Measurements from ENCODE around the gene MED8. TPM values are rescaled to one million over a fixed set of nuclear protein-coding genes. Genes with fewer than 3 reads are reported as not detected.
"Not testable (repeated sequence)": the region's sequence is repeated elsewhere in the genome, so short reads cannot be mapped to it uniquely, and the experiment has no call there.

Gene MED8
- total RNA-seq, 1 donor from 2014 or later = 23.6 TPM

DNA sequence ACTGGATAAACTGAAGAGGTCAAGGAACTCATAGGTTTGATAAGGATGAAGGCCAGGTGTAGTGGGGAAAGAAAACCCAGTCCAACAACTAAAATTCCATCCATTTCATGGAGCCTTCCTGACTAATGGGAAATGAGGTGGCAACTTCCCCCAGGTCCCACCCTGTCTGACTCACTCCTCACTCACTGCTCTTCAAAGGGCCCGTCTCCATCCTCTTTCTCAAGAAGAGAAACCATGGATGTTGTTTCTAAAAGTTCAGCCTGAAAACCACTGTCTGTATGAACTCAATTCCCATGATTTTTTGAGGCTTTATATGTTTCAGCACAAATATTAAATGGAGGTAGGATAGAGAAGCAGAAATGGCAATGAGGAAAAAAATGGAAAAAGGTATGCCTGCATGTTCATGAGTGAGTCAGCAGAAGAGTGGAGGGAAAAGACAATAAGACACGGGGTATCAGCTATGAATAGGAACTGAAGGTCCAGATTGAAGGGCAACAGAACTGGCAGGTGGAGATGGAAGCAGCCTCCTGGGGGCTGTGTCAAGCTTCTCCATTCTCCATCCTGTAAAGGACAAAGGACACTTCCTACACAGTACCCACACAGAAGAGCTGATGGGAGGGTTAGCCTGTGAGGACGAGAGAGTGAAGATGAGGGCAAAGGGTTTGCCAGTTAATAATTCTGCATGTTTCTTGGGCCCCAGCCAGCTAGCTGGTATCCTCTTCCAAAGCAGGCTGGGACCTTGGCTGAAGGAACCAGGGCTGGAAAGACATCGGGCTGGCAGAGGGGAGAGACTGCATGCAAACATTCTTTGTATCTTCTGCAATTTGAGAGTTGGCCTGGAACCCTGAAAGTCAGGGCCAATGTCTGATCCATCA, 16.3 kb downstream of the MED8 start:
- H3K9me3 ChIP-seq (ENCODE audit: low read depth) = no peaks in the 10 kb centered on the region
- H4K20me1 ChIP-seq (ENCODE audit: low read depth) = no peaks in the 10 kb centered on the region
- no peak overlapping the region for H2AFZ ChIP-seq (replicated peaks)
- H3K4me2 ChIP-seq = no peak overlapping the region
- H3K4me1 Mint-ChIP-seq = peaks cover 12% of the 10 kb centered on the region
- peaks cover 1% of the 10 kb centered on the region for H3K27me3 Mint-ChIP-seq (ENCODE audit: insufficient read depth, low read depth)
- no peaks in the 10 kb centered on the region for H3K79me2 ChIP-seq (ENCODE audit: low read depth)
- no peaks in the 10 kb centered on the region for H3K27me3 ChIP-seq
- no peaks in the 10 kb centered on the region for H3K9me3 Mint-ChIP-seq
- H3K4me1 ChIP-seq = peaks cover 6% of the 10 kb centered on the region
- no peak for DNase-seq (ENCODE audit: low spot score)
- H3K9ac ChIP-seq = no peak overlapping the region
- peaks cover 8% of the 10 kb centered on the region for H3F3A ChIP-seq (ENCODE audit: low read depth)
- no peak overlapping the region for H3K4me3 Mint-ChIP-seq
- no peak overlapping the region for H3K27ac Mint-ChIP-seq
- TF ChIP-seq, protein P1, sequence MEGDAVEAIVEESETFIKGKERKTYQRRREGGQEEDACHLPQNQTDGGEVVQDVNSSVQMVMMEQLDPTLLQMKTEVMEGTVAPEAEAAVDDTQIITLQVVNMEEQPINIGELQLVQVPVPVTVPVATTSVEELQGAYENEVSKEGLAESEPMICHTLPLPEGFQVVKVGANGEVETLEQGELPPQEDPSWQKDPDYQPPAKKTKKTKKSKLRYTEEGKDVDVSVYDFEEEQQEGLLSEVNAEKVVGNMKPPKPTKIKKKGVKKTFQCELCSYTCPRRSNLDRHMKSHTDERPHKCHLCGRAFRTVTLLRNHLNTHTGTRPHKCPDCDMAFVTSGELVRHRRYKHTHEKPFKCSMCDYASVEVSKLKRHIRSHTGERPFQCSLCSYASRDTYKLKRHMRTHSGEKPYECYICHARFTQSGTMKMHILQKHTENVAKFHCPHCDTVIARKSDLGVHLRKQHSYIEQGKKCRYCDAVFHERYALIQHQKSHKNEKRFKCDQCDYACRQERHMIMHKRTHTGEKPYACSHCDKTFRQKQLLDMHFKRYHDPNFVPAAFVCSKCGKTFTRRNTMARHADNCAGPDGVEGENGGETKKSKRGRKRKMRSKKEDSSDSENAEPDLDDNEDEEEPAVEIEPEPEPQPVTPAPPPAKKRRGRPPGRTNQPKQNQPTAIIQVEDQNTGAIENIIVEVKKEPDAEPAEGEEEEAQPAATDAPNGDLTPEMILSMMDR (IDR thresholded peaks at IDR 0.05) = no peak
- H3K36me3 Mint-ChIP-seq = peaks cover 2% of the 10 kb centered on the region
- no peak overlapping the region for H3K4me3 ChIP-seq
- no peak overlapping the region for H3K27ac ChIP-seq
- no peaks in the 10 kb centered on the region for H3K36me3 ChIP-seq

DNA sequence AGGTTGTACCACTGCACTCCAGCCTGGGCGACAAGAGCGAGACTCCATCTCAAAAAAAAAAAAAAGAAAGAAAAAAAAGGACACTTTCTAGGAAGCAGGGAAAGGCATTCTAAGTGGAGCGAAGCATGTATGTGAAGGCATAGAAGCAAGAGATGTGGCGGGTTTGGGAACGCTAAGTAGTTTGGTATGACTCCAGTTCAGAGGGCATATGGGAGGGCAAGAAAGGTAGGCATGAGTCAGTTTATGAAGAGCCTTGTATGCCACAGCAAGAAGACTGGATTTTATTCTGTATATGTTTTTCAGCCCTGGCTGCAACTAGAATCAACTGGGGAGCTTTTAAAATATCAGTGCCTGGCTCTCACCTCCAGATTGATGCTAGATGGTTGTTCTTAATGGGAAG, 17.4 kb downstream of the MED8 start:
- Mint-ChIP-seq H3K27ac (no peak overlapping the region), H3K4me3 (no peak overlapping the region), H3K9me3 (no peaks in the 10 kb centered on the region), H3K4me1 (peaks cover 12% of the 10 kb centered on the region), H3K27me3 (ENCODE audit: insufficient read depth, low read depth) (no peaks in the 10 kb centered on the region), H3K36me3 (peaks cover 2% of the 10 kb centered on the region)
- no peaks in the 10 kb centered on the region for H3K27me3 ChIP-seq
- H3F3A ChIP-seq (ENCODE audit: low read depth) = peaks cover 10% of the 10 kb centered on the region
- H3K79me2 ChIP-seq (ENCODE audit: low read depth) = peaks cover 2% of the 10 kb centered on the region
- H2AFZ ChIP-seq (replicated peaks) = no peak overlapping the region
- no peak overlapping the region for H3K4me3 ChIP-seq
- DNase-seq (ENCODE audit: low spot score) = no peak
- peaks cover 8% of the 10 kb centered on the region for H3K4me1 ChIP-seq
- H3K36me3 ChIP-seq = no peaks in the 10 kb centered on the region
- TF ChIP-seq EZH2 (IDR thresholded peaks at IDR 0.05) (no peak), EZH2phosphoT487 (IDR thresholded peaks at IDR 0.05) (no peak)
- TF ChIP-seq, protein P1 (IDR thresholded peaks at IDR 0.05) = no peak
- H3K9ac ChIP-seq = no peak overlapping the region
- H3K9me3 ChIP-seq (ENCODE audit: low read depth) = no peaks in the 10 kb centered on the region
- H3K4me2 ChIP-seq = no peak overlapping the region
- no peaks in the 10 kb centered on the region for H4K20me1 ChIP-seq (ENCODE audit: low read depth)
- no peak overlapping the region for H3K27ac ChIP-seq

DNA sequence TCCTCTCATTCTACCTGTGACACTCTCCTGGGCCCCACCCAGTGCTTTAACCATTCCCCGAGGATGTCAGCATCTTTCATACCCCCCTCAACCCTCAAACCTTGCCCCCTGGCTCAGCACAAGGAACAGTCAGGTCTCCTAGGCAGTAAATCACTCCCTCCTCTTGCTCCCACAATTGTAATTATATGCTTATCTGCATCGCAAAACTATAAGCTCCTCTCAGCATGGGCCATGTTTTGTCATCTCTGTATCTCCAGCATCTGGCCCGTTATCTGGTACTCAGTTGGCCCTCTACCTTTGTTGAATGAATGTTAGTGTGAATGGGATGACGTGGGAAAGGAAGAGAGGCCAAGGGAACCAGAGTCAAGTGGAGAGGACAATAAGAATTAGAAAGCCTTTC, 19.0 kb downstream of the MED8 start:
- H3K9me3 Mint-ChIP-seq = no peaks in the 10 kb centered on the region
- Histone ChIP-seq H4K20me1 (ENCODE audit: low read depth) (peaks cover 6% of the 10 kb centered on the region), H3K36me3 (no peaks in the 10 kb centered on the region), H3K9ac (no peak overlapping the region), H3F3A (ENCODE audit: low read depth) (peaks cover 10% of the 10 kb centered on the region), H3K9me3 (ENCODE audit: low read depth) (no peaks in the 10 kb centered on the region), H3K27me3 (no peaks in the 10 kb centered on the region), H3K4me3 (no peak overlapping the region), H3K79me2 (ENCODE audit: low read depth) (peaks cover 5% of the 10 kb centered on the region), H3K27ac (no peak overlapping the region), H3K4me1 (peaks cover 22% of the 10 kb centered on the region), H3K4me2 (no peak overlapping the region), H2AFZ (replicated peaks) (no peak overlapping the region)
- H3K4me3 Mint-ChIP-seq = no peak overlapping the region
- peaks cover 7% of the 10 kb centered on the region for H3K36me3 Mint-ChIP-seq
- peaks cover 1% of the 10 kb centered on the region for H3K27me3 Mint-ChIP-seq (ENCODE audit: insufficient read depth, low read depth)
- TF ChIP-seq EZH2 (IDR thresholded peaks at IDR 0.05) = no peak
- TF ChIP-seq EZH2phosphoT487 (IDR thresholded peaks at IDR 0.05) = no peak
- TF ChIP-seq, protein P1 (IDR thresholded peaks at IDR 0.05) = no peak
- no peak overlapping the region for H3K27ac Mint-ChIP-seq
- H3K4me1 Mint-ChIP-seq = peaks cover 14% of the 10 kb centered on the region
- DNase-seq (ENCODE audit: low spot score) = no peak

DNA sequence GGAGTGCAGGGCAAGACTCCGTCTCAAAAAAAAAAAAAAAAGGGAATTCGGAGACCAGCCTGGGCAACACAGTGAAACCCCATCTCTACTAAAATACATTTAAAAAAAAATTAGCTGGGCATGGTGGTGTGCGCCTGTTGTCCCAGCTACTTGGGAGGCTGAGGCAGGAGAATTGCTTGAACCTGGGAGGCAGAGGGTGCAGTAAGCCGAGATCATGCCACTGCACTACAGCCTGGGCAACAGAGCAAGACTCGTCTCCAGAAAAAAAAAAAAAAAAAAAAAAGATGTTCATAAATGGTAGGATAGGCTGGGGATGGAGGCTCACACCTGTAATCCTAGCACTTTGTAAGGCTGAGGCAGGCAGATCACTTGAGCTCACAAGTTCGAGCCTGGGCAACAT, 19.8 kb downstream of the MED8 start:
- H3K4me3 ChIP-seq; H3K9me3 ChIP-seq (ENCODE audit: low read depth); H3K9me3 Mint-ChIP-seq; H2AFZ ChIP-seq (replicated peaks); H3K27ac Mint-ChIP-seq; H3K27me3 ChIP-seq; H3K27me3 Mint-ChIP-seq (ENCODE audit: insufficient read depth, low read depth); H4K20me1 ChIP-seq (ENCODE audit: low read depth); H3K9ac ChIP-seq; H3K36me3 Mint-ChIP-seq; H3K4me2 ChIP-seq; H3K79me2 ChIP-seq (ENCODE audit: low read depth); H3K4me3 Mint-ChIP-seq; H3K36me3 ChIP-seq; DNase-seq (ENCODE audit: low spot score); H3K27ac ChIP-seq: not testable (repeated sequence)
- Histone ChIP-seq H3K4me1 (peaks cover 22% of the 10 kb centered on the region), H3F3A (ENCODE audit: low read depth) (peaks cover 10% of the 10 kb centered on the region)
- H3K4me1 Mint-ChIP-seq = peaks cover 14% of the 10 kb centered on the region

All from neural progenitor cell (in vitro differentiated cells).